GM19467 (cell line): ENCODE measurements around the gene TBPL1.
A peak's percentile ranks its signal among the peaks of the same experiment; 100 is the strongest.
"Not testable (repeated sequence)": the region's sequence is repeated elsewhere in the genome, so short reads cannot be mapped to it uniquely, and the experiment has no call there.

Experiments used
- ATAC-seq: cut with Tn5 transposase; IDR thresholded peaks from one replicate; pipeline ENCODE4 v1.9.1; 2021; ENCODE audit warnings: mild to moderate bottlenecking, moderate library complexity; ENCODE audit not compliant: unreplicated experiment

TBPL1 gene

DNA sequence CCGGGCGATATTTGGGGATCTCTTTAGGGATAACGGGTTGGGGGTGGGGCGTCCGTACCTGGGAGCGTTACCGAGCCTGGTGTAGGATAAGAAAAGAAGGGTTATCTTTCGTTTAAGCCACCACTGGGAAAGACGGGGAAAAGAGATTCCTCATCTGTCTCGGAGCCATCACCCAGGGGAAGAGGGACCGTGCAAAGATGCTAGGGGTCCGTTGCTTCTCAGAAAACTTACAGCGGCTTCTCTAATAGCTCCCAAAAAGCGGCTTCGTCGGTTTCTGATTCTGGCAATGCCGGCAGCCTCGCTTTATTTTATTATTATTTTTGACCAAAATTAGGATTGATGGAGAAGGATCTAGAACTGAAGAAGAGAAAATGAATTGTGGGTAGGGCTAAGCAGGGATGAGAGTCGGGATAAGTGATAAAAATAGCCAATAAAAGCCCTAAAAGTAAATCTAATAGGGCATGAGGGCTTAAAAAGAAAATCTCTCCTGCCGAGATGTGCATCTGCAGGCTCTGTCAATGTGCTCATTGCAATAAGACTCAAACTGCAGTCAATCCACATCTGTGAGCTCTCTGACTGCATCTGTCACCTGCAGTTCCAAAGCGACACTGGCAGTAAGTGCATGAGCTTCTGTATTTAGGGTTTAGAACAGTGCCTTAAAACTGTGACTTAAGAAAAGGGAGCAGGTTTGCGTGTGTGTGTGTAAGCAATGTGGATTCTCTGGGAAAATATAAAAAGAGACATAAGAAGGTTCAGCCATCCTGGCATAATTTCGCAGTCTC lies 801 bp downstream of the TBPL1 start:
- no peak for ATAC-seq

DNA sequence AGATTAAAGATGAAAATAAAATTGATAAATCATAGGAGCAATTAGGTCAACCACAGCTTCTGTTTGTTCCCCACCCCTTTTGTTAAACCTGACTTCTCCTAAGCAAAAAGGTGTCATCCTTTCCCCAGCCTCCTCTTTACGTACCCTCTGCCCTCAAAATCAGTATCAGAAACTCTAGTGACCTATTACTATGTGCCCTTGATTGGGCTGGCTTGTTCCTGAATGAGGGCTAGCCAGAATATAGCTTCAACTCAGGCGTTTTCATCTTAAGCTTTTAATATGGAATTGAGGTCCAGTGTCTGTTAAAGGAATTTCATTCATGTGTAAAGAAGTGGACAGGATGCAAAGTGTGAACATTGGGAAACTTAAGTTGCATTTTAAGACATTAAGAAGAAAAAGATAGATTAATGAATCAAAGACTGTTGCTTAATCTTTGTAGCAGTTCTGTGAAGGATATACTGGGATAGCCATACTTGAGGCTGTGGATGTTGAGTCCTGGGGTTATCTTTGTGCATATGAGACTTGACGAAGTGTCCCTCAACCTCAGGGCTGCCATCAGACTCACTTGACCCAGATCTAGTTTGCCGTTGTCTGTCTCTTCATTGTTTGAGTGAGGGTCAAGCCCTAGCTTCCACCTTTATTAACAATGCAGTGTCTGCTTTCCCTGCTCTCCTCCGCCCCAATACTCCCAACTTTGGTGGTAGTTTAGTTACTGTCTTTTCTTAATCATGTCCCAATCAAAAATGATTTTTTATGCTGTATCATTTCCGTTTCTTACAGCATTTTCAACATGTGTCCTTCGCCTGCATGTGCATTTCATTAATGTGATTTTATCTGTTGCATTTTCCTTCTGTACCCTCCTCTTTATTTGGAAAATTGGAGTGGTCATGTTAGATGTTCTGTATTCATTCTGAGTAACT lies 1.9 kb downstream of the TBPL1 start:
- no peak for ATAC-seq

DNA sequence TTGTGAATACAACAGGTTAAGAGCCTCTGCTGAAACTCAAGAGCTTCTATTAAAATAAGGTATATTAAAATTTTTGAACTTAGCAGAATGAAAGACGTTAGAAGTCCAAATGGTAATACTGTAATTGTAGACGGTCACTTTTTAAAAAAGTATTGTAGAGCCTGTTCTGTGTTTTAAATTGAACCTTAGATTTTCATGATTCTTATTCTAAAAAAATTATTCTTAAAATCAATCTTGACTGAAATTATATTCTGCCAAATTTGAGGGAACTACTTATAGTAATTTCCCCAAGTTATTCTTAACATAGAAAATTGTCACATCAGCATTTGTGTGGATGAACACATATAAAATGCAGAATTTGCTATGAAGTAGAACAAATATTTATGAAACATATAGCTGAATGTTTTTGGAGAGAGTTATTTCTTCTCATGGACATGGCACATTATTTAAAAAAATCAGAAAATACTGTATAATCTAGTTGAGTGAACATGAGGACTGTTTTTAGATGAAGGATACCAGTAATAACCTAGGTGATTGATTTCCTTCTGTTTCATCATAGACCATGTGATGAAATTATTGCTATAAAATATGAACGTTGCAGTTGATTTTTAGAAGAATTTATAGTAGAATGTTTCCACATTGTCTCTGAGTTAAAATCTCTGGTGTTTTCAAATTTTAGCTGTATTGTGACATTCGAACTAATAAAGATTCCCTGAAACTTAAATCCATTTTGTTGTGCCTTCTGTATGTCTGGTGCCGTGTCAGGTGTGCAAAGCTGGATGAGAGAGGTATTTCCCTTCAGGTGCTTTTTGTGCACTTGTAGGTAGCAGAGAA lies 2.8 kb downstream of the TBPL1 start:
- no peak for ATAC-seq

DNA sequence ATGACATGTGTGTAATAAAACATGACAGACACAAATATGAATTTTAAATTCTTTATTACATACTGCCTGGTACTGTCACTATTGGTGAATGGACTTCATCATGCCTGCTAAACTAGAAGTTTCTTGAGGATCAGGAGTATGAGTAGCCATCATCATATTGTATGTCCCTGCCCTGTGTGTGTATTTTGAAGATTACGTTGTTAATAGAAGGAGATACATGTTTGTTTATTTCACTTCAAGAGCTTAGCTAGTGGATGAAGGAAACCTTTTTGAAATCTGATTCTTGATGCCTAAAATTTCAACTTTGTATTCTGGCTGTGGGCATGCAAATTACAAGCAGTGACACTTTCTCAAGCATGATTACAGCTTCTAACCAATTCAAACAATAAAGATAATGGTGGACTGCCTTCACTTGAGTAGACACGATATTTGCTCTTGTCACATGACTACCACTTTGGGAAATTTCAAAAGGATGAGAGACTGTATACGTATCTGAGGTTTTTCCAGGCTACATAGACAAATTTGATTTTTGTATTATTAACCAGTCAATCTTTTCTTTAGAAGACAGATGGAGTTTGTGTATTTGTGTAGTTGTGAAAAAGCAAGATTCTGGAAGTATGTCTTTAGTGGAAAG lies 3.5 kb downstream of the TBPL1 start:
- ATAC-seq, result no peak

DNA sequence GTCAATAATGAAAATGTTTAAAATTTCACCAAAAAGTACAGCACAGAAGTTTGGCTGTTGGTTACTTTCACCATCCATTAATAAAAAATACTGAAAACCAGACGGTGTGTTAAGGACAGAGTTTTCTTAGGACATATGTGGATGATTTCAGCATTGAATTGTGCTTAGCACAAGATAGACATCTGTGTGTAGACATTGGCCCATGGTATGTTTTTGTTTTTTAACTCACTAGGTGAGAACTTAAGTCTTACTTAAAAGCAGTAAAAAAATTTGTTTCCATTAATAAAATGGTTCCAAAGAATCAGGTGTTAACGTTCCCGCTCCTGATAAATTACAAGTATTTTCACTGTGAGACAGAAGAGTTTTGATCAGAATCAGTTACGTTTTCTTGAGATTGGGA lies 4.2 kb downstream of the TBPL1 start:
- no peak for ATAC-seq

DNA sequence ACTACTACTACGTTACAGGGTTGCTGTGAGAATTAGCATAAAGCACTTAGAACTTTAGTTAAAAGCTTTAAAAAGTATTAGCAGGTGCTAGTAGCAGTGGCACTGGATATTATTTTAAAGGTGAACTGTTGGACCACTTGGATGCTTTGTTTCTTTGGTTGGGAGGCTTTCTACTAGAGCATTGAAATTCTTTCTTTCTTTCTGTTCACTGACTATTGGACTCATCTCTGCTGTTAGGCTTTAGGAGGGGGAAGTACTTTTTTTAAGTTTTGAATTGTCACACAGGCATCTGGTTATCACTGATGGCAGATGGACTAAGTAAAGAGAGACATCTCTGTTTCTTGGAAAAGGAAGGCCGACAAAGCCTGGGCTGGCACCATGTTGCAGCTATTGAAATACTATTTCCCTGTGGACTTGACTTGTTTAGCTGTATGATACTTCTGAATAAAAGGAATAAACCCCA lies 4.8 kb downstream of the TBPL1 start:
- no peak for ATAC-seq

DNA sequence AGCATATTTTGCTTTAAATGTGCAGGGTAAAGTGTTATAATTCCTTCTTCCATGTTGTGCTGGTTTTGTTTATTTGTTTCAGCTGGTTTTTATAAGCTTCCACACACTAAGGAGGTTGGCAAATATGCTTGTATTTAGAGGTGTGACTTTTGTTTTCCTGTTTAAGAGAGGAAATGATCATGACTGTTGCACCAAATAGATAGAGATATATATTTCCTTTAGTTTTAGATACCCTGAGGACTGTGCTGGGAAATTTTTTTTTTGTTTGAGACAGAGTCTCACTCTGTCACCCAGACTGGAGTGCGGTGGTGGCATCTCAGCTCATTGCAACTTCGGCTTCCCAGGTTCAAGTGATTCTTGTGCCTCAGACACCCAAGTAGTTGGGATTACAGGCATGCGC lies 5.8 kb downstream of the TBPL1 start:
- no peak for ATAC-seq

DNA sequence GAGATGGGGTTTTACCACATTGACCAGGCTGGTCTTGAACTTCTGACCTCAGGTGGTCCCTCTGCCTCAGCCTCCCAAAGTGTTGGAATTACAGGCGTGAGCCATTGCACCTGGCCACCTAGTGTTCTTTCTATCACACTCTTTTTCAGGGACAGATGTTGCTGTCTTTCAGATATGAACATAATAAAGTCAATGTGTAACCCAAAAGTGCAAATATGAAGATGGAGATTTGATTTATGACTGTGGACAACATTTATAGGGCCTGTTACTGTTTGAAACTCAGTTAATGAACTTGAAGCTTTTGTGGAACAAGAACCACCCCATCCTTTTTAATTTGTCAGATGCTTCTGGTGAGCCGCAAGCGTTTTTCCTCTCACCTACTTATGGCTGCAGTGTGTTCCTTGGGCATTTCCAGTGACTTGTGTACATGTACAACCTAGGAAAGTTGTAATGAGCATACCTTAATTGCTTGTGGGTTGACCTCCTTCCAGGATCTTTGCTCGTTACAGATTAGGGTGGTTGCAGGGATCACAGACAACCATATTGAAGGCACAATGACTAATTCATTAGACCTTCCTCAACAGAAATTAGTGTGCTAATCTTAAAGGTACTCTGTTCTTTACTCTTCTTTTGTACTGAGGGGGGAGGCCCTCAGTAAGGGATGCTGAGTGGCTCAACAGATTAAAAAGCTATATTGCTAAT lies 6.8 kb downstream of the TBPL1 start:
- ATAC-seq, result no peak

DNA sequence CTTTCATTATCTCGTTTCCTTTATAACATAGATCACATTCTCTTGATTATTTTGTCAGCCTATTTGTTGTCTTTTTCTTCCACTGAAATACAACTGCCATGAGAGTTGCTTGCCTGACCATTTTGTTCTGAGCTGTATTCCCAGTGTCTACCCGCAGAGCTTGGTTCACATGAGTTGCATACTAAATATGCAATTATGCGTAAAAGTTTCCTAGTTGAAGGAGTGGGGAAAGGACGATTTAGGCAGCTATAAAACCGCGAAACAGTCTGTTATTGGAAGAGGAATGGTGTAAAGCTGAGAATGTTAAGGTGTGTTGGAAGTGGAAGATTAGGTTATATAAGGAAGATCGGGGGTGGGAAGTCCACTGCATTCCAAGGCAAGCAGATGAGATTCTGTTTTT lies 8.8 kb downstream of the TBPL1 start:
- ATAC-seq, result no peak

DNA sequence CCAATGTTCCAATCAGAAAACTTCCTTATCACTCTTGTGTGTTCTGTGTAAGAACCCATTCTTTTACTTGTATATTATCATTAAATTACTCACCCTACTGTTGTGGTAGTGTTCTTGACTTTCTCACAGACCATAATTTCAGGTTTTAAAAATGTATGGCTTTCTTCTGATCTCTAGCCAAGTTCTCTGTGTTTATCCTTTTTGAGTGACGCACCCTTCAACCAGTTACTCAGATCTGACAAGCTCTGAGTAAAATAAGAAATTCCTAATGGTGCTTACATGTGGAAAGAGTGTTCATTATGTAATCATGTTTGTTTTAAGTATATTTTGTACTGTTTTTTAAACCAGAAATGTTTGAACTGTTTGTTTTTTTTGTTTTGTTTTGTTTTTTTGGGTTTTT lies 11.0 kb downstream of the TBPL1 start:
- no peak for ATAC-seq

DNA sequence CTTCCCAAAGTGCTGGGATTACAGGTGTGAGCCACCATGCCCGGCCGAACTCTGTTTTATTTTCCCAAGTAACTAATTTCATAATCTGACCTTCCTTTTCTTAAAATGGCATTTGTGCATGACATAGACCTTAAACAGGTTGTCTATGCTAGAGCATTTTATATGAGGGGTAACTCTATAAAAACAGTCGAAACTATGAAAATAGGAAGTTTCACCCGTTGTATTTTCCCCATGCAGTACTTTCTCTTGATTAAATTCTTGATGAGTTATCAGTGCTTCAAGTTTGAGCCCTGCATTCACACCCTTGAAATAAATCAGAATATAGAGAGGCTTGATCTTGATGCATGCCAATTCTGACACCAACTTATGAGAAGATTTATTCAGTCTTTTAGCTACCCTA lies 11.7 kb downstream of the TBPL1 start:
- no peak for ATAC-seq

DNA sequence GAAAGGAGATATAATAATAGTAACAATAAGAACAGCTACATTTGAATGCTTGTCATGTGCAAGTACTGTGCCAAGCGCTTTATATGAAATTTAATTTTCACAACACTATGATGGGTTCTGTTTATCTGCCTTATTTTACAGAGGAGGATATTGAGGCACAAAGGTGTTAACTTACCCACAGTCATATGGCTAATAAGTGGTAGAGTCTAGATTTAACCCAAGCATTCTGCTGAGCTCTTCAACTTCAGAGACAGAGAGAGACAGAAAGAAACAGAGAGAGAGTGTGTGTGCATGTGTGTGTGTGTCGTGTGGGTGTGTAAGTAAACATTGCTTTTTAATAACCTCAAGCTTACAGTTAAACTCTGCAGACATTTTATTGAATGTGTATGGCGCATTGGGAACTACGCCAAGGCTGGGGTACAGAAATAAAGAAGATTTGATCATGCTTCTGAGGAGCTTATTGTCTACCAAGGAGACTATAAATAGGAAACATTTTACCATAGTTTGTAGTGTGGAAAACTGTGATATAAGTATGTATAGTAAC lies 12.9 kb downstream of the TBPL1 start:
- no peak for ATAC-seq

DNA sequence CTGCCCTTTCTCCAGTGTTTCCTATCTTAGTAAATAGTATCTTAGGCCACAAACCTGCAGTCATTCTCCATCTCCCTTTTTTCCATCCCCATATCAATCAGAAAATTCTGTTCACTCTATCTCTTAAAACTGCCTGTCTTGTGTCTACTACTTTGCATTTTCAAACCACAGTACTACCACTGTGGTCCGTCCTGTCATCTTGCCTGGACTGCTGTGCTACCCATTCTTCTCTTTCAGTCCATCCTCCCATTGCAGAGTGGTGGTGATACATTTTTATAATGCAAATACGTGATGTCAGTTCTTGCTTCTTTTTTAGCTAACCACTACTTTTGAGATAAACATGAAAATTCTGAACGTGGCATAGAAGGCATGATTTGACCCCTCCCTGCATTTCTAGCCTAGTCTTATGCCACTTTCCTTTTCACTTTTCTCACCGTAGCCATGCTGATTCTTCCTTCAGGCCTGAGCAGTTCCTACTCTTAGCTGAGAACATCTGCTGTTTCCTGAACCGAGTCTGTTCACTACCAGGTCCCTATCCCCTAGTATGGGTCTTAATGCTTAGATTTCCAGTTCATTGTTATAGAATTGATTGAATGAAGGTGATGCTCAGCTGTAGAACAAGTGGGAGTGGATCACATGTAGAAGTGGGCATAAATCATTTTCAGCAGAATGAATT lies 13.8 kb downstream of the TBPL1 start:
- peak; percentile 93 for ATAC-seq

DNA sequence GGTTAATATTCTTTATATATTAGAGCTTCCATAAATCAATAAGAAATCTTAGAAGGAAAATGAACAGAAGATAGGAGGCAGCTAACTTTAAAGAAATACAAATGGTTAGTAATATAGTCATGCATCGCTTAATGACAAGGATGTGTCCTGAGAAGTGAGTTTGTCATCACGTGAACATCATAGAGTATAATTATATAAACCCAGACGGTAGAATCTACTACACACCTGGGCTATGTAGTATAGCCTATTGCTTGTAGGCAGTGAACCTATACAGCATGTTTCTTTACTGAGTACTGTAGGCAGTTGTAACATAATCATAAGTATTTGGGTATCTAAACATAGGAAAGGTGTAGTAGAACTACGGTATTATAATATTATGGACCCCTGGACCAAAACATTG lies 14.3 kb downstream of the TBPL1 start:
- ATAC-seq, result no peak

DNA sequence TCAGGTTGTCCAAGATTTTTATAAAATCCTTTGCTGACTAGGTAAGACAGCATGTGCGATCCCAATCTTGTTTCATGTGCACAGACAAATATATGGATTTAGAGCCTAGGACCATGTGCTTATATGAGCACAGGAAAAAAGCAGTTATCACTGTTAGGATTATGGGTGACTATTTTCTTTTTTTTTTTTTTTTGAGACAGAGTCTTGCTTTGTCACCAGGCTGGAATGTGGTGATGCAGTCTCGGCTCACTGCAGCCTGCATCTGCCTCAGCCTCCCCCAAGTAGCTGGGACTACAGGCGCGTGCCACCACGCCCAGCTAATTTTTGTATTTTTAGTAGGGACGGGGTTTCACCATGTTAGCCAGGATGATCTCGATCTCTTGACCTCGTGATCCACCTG lies 14.8 kb downstream of the TBPL1 start:
- ATAC-seq, result not testable (repeated sequence)

DNA sequence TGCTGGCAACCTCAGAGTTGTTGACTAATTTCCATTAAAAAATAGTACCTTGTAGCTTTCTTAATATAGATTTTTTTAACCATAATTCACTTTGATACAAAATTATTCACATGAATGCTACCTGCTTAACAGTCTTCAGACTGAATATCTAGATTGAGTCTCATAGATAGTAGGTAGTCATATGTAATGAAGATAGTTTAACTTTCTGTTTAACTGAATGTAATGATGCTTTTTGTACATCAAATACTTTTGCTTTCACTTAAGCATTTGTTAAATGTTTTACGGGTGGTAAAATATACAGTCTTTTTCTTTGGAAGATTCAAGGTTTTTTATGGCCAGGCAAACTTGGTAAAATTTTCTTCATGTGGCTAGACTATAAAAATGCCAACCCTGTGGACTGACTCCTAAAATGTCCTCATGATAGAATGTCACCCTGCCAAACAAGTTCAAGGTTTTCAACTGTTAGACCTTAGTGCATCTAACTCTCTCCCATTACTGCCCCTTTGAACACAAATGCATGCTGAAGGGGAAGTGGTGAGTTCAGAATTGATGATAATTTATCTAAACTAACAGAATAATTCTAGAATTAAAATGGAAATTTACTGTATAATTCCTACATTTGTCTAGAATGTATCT lies 16.4 kb downstream of the TBPL1 start:
- ATAC-seq, result no peak

DNA sequence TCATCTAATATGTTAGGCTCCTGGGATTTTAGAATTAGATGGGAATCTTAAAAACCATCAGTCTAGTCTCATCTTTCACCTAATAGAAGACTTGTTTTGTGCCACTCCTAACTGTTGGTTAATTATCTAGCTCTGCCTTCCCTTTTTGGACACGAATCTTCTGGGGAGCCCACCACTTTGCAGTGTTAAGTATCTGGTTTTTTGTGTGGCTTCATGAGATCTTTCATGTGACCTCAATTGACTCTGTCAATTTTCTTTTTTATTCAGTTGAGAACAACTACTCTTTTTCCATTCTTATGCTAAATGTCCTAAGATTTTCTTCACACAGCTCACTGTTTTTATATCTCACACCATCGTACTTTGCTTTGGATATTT lies 16.9 kb downstream of the TBPL1 start:
- ATAC-seq, result no peak

DNA sequence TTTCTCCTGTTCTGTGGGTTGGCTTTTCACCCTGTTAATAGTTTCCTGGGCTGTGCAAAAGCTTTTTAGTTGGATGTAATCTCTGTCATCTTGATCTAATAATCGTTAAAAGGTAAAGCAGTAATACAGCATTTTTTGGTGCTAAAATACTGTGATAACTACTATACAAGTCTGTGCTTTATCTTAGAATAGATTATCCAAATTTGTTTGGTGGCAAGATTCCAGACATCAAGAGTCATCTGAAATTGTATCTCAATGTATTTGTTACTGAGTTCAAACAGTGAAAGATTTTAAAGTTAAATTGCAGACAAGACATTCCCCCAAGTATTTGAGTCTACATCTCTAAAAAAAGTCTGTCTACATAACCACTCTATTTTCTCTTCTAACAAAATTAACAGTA lies 18.8 kb downstream of the TBPL1 start:
- ATAC-seq, result no peak

DNA sequence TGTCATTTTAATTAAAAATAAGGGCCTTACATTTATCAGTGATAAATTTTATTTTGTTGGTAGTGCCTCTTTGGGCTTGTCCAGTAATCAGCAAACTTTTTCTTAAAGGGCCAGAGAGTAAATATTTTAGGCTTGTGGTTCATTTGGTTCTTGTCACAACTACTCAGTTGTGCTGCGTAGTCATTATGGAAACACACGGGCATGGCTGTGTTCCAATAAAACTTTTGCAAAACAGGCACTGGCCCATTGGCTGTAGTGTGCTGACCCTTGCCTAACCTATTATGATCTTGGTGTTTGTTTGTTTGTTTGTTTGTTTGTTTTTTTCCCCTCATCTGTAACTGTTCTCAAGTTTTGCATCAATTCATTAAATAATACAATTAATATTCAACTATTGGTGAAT lies 19.4 kb downstream of the TBPL1 start:
- ATAC-seq, result no peak
